HCEC 1CT (cell line): ENCODE data around the gene DSC3.

Experiments used
- DNase-seq: peaks from one replicate; pipeline ENCODE4 v3.0.0-alpha.2; 2017

Gene DSC3

DNA sequence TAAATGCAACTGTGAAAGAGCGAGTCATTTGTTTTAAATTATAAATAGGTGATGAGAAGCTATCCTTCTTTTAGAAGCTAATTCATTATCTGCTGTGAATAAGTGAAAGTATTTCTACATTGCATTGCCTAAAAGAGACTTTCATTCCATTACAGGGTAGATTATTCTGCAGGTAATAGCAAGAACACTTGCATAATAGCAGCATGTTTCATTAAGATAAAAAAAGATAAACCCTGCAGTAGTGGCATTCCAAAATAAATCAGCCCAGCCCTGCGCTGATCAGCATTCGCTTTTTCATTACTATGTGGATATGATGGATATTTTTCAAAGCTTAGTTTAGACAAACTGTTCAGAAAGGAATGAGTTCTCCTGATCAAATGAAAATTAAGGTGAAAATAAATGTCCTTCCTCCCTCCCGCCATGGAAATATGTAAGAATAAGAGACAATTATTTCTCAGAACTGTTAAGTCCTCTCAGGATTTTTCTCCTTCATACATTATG lies 72.8 kb downstream of the DSC3 start:
- DNase-seq, result no peak

DNA sequence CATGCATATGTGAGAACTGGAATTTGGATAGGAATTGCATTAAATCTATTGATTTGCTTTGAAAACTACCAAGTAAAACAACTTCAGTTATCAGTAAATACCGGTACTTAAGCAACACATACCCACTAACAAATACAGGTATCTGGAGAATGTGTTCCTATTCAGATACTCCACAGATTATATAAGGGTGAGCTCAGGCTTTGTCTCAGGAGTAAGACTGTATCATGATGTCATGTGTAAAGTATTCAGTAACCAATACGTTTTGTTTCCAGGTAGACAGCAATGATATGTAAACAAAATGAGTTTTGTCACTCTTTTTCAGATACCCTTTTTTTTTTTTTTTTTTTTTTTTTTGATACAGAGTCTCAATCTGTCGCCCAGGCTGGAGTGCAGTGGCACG lies 74.8 kb downstream of the DSC3 start:
- DNase-seq, result no peak

DNA sequence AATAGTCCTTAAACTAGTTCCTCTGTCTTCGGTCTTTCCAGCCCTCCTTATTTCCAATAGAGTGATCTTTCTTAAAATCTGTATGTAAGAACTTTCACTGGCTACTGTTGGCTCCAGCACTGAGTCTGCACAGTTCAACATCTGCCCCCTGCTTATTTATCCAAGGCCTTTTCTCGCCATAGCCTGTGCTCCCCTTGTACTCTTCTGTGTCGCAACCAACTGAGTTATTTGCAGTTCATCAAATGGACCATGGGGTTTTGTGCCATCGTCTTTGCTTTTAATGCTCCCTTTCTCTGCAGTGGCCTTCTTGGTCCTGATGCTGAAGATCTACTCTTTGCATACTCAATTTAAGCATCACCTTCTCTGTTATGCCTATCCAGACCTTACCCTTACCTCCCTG lies 77.3 kb downstream of the DSC3 start:
- DNase-seq, result no peak

DNA sequence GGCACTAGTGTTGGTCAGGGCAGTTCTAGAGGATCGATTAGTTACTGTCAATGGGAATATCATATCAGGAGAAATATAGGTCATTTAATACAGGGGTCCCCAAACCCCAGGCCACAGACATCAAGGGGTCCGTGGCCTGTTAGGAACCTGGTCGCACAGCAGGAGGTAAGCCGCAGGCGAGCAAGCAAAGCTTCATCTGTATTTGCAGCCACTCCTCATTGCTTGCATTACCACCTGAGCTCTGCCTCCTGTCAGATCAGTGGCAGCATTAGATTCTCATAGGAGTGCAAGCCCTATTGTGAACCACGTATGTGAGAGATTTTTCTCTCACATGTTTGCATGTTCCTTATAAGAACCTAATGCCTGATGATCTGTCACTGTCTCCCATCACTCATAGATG lies 81.9 kb downstream of the DSC3 start:
- no peak for DNase-seq

DNA sequence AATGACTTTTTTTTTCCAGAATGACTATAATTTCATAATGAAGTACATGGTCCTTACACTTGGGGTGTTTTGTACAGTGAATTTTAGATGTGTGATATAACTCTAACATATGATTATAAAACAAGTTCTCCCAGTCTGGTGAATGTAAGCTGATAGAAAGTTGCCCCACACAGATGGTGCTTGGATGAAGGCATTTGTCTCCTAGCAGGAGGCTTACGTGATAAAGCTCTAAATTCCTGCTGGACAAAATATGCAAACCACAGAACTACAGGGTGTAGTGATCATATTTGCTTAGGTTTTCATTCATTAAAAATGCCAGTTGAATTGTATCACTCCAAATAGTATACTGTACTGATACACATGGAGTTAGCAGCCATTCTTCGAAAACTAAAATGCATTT lies 85.5 kb downstream of the DSC3 start:
- DNase-seq, result no peak

DNA sequence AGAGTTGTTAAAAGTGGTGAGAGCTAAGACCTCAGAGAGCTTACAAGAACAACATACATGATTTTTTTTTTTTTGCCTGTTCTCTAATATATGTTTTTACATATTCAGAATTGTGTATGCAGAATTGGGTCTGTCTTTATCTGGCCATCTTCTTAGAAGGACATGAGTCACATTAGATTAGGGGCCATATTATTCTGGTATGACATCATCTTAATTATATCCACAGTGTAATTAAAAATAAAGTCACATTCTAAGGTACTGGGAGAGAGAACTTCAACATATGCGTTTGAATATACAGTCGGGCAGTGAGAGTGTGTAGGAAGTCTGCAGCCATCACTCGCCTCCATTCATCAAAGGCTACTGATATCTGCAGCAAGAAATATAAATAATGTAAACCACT lies 88.3 kb downstream of the DSC3 start:
- no peak for DNase-seq

DNA sequence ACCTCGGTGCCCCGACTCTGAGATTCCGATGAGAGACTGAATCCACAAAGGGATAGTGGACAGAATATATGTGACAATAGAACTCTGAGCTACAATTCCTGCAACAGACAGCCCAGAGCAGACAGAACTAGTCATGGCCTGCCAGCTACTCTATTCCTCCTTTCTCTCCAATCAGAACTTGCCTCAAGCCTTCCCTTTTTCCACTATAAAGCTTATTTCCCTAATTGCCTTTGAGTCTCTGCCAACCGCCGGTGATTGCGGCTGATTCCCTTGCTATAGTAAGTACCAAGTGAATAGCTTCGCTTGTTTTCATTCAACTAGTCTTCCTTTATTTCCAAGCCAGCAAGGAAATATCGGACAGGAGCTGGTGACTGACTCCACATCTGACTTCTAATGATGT lies 96.8 kb downstream of the DSC3 start:
- DNase-seq, result no peak

DNA sequence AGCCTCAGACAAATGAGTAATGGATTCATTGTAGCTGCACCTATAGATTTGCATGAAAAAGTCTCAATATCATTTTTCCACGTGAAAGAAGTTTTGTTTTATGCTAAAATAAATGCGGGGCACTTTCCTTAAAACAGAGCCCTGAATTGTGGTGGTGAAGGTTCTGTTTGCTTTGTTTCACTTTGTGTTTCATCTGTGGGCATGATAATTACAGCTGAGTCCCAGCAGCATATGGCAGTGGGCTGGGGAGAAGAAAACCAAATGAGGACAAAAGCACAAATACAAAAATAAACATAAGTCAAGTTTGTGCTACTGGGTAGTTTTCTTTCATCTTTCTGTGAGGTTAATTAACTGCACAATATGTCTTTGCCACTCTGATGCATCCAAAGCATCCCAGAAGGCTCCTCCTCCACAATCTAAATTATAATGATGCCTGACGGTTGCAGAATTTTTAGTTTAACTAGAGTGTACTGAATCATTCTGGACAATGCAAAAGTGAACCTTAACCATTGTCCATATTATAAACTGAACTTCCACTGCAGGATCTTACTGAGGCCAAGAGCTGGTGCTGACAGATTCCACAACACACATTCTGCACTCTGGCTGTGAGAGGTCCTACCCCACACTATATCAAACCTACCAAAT lies 97.6 kb downstream of the DSC3 start:
- DNase-seq, result no peak

DNA sequence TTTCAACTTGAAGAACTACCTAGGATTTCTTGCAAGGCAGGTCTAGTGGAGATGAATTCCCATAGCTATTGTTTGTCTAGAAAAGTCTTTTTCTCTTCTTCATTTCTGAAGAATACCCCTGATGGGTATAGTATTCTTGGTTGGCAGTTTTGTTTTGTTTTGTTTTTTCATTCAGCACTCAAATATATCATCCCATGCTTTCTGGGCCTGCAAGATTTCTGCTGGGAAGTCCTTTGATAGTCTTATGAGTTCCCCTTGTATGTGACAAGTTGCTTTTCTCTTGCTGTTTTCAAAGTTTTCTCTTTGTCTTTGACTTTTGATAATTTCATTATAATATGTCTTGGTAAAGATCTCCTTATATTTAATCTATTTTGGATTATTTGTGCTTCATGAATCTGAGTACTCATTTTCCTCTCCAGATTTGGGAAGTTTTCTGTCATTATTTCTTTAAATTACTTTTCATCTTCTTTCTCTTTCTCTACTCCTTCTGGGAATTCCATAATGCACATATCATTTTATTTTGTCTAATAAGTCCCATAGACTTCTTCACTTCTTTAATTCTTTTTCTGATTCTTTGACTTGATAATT lies 101.5 kb downstream of the DSC3 start:
- no peak for DNase-seq
